GM12892 (cell line): ENCODE measurements around the gene KRT36.

Source experiments
- DNase-seq: peaks from one replicate; pipeline ENCODE4 v3.0.0; 2011; ENCODE audit not compliant: insufficient read length
- FAIRE-seq: peaks from 2 replicates; lab custom pipeline; 2011; peaks lifted over from hg19 to GRCh38; lab: Jason Lieb, UNC
- POLR2A ChIP-seq: IDR thresholded peaks from 2 replicates; pipeline ENCODE4 v1.6.1; 2011; ENCODE audit warnings: low read depth, low read length, control low read depth
- POLR2AphosphoS5 ChIP-seq: IDR thresholded peaks from 2 replicates; pipeline ENCODE4 v1.6.1; 2011; ENCODE audit warnings: low read depth, low read length, control low read depth
- TAF1 ChIP-seq: IDR thresholded peaks from 2 replicates; pipeline ENCODE4 v1.6.1; 2011; ENCODE audit warnings: low read depth, mild to moderate bottlenecking, control low read depth, low read length, borderline replicate concordance

KRT36 gene

DNA sequence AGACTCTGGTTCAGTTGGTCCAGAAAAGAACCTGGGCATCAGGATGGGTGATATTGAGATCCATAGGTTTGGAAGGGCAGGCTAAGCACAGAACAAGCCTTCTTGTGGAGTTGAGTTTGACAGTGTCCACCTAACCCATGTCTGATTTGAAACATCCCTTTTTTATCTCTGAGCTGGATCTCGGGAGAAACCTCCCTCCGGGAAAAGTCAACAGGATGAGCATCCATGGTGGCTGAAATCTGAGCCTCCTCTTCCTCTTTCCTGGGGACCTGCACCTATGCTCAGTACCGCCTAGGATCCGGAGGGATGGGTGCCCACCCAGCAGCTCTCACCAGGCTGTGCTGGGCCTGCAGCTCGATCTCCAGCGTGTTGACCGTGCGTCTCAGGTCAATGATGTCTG lies 26.0 kb downstream of the KRT36 start:
- TF ChIP-seq TAF1 (no peak), POLR2A (no peak), POLR2AphosphoS5 (no peak)
- DNase-seq (no peak), FAIRE-seq (no peak)

DNA sequence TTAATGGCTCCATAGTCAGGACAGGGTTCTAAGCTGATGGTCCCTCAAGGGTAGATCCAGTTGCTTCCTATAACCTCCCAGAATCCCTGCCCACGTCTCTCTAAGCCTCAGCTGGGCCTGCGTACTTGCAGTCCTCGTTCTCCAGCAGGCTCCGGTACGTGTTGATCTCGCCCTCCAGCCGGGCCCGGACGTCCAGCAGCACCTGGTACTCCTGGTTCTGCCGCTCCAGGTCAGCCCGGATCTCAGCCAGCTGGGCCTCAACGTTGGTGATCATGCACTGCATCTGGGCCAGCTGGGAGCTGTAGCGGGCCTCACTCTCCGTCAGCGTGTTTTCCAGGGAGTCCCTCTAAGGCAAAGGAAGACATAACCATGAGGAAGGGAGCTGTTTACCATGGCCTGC lies 27.0 kb downstream of the KRT36 start:
- no peak for TF ChIP-seq POLR2A
- TF ChIP-seq POLR2AphosphoS5: no peak
- TF ChIP-seq TAF1: no peak
- DNase-seq (no peak), FAIRE-seq (no peak)

- DNase-seq (no peak), FAIRE-seq (no peak)
- no peak for TF ChIP-seq TAF1
- TF ChIP-seq POLR2A: no peak
- no peak for TF ChIP-seq POLR2AphosphoS5
These were observed 32.0 kb downstream of the KRT36 start for GRCh38 chr17:41457676-41458075.

GRCh38 chr17:41456204-41456603 lies 33.5 kb downstream of the KRT36 start:
- no peak for TF ChIP-seq POLR2AphosphoS5
- DNase-seq (no peak), FAIRE-seq (no peak)

GRCh38 chr17:41455236-41455635 lies 34.5 kb downstream of the KRT36 start:
- FAIRE-seq: no peak
- TF ChIP-seq POLR2A: no peak
- TF ChIP-seq POLR2AphosphoS5: no peak
- no peak for TF ChIP-seq TAF1
- DNase-seq: no peak

GRCh38 chr17:41453066-41453465 lies 36.6 kb downstream of the KRT36 start:
- TF ChIP-seq POLR2AphosphoS5 (no peak), POLR2A (no peak)
- FAIRE-seq (no peak), DNase-seq (no peak)

- FAIRE-seq: no peak
- TF ChIP-seq POLR2A (no peak), TAF1 (no peak), POLR2AphosphoS5 (no peak)
These were observed 37.4 kb downstream of the KRT36 start for GRCh38 chr17:41452281-41452680.

DNA sequence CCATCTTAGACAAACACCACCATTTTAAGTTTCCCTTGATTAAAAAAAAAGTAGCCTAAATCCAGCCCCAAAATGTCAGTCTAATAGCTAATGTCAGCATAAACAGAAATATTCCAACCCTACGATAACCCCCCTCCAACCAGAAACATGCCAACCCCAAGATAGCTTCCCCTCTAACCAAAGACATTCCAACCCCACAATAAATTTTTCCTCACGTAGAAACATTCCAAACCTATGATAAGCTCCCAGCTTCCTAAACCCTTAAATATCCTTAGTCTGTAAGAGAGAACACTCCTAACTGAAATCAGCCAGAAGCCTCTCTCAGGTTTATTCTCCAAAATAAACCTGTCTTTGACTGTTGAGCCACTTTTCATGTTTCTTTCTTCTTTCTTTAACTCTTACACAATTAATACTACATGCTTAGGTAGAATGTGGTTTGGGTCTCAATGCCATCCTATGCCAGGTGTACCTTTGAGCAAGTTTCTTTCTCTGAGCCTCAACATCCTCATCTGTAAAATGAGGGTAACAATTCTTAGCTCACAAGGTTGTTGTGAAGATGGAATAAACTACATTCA lies 38.5 kb downstream of the KRT36 start:
- TF ChIP-seq POLR2AphosphoS5: no peak
- no peak for TF ChIP-seq POLR2A
- no peak for TF ChIP-seq TAF1
- DNase-seq (no peak), FAIRE-seq (no peak)

More at GRCh38 chr17:41452281-41452680, 37.4 kb downstream of the KRT36 start:
- DNase-seq: no peak

- no peak for FAIRE-seq
- DNase-seq: no peak
- TF ChIP-seq POLR2A (no peak), TAF1 (no peak), POLR2AphosphoS5 (no peak)
These were observed 40.7 kb downstream of the KRT36 start for GRCh38 chr17:41449008-41449407.

DNA sequence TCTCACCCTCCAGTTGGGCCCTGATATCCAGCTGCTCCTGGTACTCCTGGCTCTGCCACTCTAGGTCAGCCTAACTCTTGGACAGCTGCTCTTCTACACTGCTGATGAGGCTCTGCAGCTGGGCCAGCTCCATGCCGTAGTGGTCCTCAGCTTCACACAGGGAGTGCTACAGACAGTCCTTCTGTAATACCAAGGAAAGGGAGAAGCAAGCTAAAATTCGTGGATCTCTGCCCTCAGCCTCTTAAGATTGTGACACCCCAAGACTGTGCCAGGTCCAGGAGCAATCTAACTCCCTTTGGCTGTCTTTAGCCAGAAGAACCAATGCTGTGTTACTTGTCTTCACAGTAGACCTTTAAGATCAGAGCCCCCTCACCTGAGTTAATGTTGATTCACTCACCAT lies 41.2 kb downstream of the KRT36 start:
- DNase-seq: no peak
- TF ChIP-seq POLR2A (no peak), TAF1 (no peak), POLR2AphosphoS5 (no peak)
- FAIRE-seq: no peak

- FAIRE-seq: no peak
- TF ChIP-seq POLR2A (no peak), POLR2AphosphoS5 (no peak), TAF1 (no peak)
- DNase-seq: no peak
These were observed 42.9 kb downstream of the KRT36 start for GRCh38 chr17:41446806-41447205.

DNA sequence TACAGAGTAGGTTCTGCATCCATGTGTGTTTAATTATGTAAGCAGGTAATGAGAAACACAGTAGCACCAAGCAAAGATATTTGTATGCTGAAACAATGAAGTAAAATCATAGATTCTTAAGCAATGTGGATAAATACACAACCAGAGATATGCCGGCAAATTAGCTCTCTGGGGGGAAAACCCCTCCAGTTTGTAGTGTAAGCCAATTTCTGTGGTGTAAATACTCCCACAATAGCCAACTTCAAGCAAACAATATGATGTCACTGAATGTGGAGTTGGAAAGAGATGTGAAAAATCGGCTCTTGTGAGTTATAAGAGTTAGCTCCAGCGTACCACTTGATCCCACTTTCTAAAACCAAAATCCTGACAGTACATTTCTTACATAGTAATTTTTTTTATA lies 45.1 kb downstream of the KRT36 start:
- FAIRE-seq (no peak), DNase-seq (no peak)
- no peak for TF ChIP-seq TAF1
- TF ChIP-seq POLR2AphosphoS5: no peak
- no peak for TF ChIP-seq POLR2A
